Inflammatory macrophage treated with lipopolysaccharide for 4 hours (primary cell): ENCODE measurements around the gene SLC25A11.

Experiments
- DNase-seq: peaks from one replicate; pipeline ENCODE4 v3.0.0-alpha.2; 2020

Gene SLC25A11, protein sequence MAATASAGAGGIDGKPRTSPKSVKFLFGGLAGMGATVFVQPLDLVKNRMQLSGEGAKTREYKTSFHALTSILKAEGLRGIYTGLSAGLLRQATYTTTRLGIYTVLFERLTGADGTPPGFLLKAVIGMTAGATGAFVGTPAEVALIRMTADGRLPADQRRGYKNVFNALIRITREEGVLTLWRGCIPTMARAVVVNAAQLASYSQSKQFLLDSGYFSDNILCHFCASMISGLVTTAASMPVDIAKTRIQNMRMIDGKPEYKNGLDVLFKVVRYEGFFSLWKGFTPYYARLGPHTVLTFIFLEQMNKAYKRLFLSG

DNA sequence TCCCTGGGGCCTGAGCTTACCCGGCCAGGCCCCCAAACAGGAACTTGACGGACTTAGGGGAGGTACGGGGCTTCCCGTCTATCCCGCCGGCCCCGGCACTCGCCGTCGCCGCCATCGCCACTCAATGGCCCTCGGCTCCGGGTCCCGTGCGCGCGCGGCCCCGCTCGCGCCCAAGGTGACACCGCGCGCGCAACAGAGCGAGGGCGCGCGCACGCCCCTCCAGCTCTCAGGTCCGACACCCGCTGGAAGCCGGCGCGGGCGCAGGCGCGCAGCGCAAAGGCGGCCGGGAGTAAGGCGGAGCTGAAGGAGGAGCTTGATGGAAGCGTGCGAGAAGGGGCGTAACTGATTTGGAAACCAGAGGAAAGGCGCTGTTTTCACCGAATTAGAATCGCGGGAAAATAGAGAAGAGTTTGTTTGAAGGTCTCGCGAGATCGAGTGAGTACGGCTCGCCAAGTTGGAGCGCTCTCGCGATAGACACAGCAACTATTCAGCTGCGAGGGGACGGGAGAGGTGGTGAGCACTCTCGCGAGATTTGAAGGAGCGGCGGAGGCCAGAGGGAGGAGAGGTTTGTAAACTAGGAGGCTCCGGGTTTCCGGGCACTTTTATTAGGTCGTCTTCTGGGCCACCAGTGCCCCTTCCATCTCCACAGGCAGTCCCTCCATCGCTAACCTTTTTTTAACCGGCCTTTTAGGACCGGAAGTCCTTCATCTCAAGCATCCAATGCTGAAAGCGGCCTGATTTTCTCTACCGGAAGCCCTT, at the start of gene SLC25A11, which contains the start of gene RNF167:
Gene SLC25A11, minus strand, starts transcription at position 251 of the 759 bp plus-strand sequence. Its CDS starts 136 bp downstream, at position 115.
Gene RNF167, plus strand, starts transcription at position 473 of the 759 bp plus-strand sequence. CDS start 642 bp downstream, outside the sequence.
- peak; percentile 100 for DNase-seq

- DNase-seq, result peak; percentile 48
Observed at GRCh38 chr17:4987767-4988567, 48.1 kb upstream of the SLC25A11 start.

DNA sequence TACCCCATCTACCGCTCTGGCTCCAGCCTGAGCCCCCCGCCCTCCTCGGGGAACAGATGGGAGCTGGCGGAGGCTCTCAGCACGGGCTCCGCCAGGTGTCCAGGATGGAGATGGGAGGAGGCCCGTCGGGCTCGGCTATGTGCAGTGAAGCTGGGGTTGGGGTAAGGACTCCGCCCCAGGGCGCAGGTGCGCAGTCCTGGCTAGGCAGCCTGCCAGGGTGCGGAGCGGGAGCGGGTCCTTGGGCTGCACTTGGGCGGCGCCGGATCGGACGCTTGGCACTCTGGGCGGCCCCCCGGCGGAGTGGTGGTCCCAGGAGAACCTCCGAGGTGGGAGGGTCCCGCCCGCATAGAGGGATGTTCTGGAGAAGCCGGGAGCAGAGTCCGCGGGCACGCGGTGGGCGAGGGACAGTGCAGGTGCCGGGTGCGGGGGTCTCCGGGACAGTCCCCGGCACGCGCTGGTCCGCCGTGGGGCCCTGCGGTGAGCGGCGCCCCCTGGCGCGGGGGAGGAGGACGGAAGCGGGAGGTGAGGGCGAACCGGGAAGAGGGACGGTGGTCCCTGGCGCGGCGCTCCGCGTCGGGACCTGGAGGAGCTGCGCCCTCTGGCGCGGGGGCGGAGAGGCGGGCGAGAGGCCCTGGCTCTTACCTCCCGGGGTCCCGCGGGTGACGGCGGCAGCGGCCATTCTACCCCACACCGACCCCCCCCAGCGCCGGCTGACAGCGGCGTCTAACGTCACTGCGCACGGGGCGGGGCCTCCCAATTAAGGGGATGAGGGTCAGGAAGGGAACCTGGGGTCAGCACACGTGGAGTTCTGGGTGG, 47.3 kb upstream of the SLC25A11 start, which contains the start of gene CAMTA2:
Gene CAMTA2, minus strand, starts transcription at position 725 of the 816 bp plus-strand sequence. CDS start 1,453 bp downstream, outside the sequence.
- peak; percentile 82 for DNase-seq

- DNase-seq, result peak; percentile 29
Observed at GRCh38 chr17:4986403-4986802, 46.6 kb upstream of the SLC25A11 start.

GRCh38 chr17:4982305-4982704, 42.5 kb upstream of the SLC25A11 start:
- peak; percentile 46 for DNase-seq

GRCh38 chr17:4980644-4981216, 40.9 kb upstream of the SLC25A11 start:
- DNase-seq, result peak; percentile 61

GRCh38 chr17:4978726-4979125, 38.9 kb upstream of the SLC25A11 start:
- peak; percentile 72 for DNase-seq

GRCh38 chr17:4974115-4974670, 34.3 kb upstream of the SLC25A11 start:
- DNase-seq, result no peak

- no peak for DNase-seq
Observed at GRCh38 chr17:4973256-4974114, 33.6 kb upstream of the SLC25A11 start.

DNA sequence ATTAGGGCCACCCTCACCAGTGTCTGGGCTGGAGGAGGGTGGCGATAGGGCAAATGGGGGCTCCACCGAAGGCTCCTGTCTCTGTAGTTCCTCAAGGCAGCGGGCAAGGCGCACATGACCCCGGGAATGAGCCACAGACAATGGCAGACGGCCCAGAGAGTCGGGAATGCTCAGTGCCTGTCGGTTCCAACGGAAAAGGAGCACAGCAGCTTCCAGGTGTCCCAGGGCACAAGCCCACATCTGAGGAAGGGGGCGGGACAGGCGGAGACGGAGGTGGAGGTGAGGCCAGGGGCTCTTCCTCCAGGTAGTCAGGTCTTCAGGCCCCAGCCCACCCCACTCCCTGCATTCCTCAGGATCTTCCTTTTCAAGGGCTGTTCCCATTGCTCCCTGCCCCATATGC, 32.9 kb upstream of the SLC25A11 start:
- no peak for DNase-seq

- no peak for DNase-seq
Observed at GRCh38 chr17:4972322-4972721, 32.5 kb upstream of the SLC25A11 start.

GRCh38 chr17:4971826-4972225, 32.0 kb upstream of the SLC25A11 start:
- no peak for DNase-seq

DNA sequence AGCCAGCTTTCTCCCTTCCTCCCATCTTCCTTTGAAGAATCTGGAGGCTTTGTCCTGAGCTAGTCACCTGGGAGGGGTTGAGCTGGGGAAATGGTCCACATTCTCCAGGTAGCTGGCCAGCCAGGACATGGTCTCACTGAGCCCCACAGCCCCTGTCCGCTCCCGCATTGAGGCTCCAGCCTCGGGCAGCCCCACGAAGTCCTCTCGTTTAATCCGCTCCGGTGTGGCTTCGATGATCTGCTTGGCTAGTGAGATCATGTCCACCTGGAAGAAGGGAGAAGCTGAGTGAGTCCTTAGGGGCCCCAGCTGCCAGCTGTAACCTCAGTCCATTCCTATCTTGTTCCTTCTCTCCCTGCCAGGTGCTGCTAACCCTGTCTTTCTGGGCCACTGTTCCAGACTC, 30.4 kb upstream of the SLC25A11 start:
- no peak for DNase-seq

- peak; percentile 19 for DNase-seq
Observed at GRCh38 chr17:4969551-4970173, 29.8 kb upstream of the SLC25A11 start.

DNA sequence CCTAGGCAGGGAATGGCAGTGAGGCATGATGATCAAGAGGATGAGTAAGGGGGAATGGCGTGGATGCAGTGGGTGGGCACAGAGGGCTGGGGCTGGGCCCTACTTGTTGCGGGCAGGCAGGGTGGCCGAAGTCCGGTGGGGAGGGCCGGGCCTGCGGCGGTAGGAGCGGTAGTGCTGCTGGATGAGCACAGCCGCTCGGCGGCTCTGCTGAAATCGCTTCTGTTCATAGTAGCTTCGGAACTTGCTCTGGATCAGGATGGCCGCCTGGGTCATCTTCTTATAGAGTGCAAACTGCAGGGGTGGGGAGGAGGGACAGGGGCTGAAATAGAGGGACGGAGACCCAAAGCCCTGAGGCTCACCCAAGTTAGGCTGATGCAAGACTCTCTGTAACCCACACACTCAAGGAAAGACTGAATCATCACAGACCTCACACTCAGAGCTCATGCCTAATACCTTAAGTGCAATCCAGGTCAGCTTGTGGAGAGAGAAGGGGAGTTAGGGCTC, 29.3 kb upstream of the SLC25A11 start:
- peak; percentile 71 for DNase-seq

GRCh38 chr17:4968486-4969046, 28.7 kb upstream of the SLC25A11 start:
- no peak for DNase-seq

DNA sequence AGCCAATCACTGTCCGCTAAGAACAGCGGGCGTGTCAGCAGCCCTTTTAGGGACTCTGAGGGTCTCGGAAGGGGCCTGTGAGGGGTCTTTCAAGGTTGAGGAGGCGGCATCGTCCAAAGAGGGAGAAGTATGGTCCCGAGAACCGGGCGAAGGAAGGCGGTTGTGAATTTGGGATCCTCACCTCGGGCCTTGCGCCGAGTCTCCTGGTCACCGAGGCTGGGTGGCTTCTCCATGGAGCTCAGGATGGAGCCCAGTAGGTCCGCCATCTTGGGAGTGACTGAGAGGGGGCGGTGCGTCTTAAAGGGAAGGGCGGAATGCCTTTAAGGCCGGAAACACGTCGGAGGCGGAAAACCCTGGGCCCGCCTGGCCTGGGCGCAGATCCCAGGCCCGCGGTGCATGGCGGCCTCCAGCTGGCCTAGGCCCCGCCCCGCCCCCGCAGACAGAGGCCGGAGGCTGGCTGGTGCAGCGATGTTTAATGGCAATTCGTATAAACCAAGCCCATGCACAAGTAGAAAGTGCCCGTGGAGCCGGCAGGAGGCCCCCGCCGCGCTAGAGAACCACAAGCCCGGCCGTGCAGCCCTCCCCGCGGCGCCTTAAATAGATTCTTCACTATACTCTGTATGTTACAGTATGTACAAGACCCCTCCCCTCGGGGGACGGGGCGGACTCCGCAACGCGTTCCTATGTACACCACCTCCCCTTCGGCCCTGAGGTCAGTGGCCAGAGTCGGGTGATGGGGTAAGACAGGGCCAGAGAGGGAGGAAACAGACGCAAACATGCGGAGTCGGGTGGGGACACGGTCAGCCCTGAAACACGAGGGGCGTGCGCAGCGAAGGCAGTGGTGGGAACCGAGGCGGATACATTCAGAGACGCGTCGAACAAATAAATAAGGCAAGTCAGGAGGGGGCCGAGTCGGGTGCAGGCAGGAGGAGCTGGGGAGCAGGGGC, 28.0 kb upstream of the SLC25A11 start, which contains the start of gene SPAG7:
Gene SPAG7, minus strand, starts transcription at position 279 of the 947 bp plus-strand sequence. Its CDS starts 13 bp downstream, at position 266.
- peak; percentile 96 for DNase-seq
